ENCODE measurements around the gene HUWE1.

GRCh38 chrX:53511322-53511721 is 175.2 kb downstream of the HUWE1 start:
- no peak for TF ChIP-seq CTCF (conservative IDR thresholded peaks at IDR 0.05)
- TF ChIP-seq ZFX (IDR thresholded peaks at IDR 0.05) = no peak
